HG02981 (cell line): ENCODE data around the gene ZNF800.

Source experiments
- ATAC-seq: cut with Tn5 transposase; IDR thresholded peaks from one replicate; pipeline ENCODE4 v1.9.1; 2021; ENCODE audit warnings: mild to moderate bottlenecking, moderate library complexity; ENCODE audit not compliant: unreplicated experiment

The ZNF800 gene

GRCh38 chr7:127390817-127391590, 1.5 kb downstream of the ZNF800 start:
- no peak for ATAC-seq

- no peak for ATAC-seq
Observed at GRCh38 chr7:127390186-127390816, 2.2 kb downstream of the ZNF800 start.

- no peak for ATAC-seq
Observed at GRCh38 chr7:127389321-127389720, 3.2 kb downstream of the ZNF800 start.

- no peak for ATAC-seq
Observed at GRCh38 chr7:127387974-127388373, 4.5 kb downstream of the ZNF800 start.

- no peak for ATAC-seq
Observed at GRCh38 chr7:127383123-127383835, 9.2 kb downstream of the ZNF800 start.

GRCh38 chr7:127382301-127383085, 10.0 kb downstream of the ZNF800 start:
- ATAC-seq = no peak

GRCh38 chr7:127380479-127380878, 12.0 kb downstream of the ZNF800 start:
- no peak for ATAC-seq

GRCh38 chr7:127379642-127380041, 12.9 kb downstream of the ZNF800 start:
- no peak for ATAC-seq

GRCh38 chr7:127378537-127378936, 14.0 kb downstream of the ZNF800 start:
- no peak for ATAC-seq

GRCh38 chr7:127377425-127377824, 15.1 kb downstream of the ZNF800 start:
- ATAC-seq = no peak

GRCh38 chr7:127375631-127376030, 16.9 kb downstream of the ZNF800 start:
- ATAC-seq = no peak

GRCh38 chr7:127367679-127368078, 24.8 kb downstream of the ZNF800 start:
- no peak for ATAC-seq

- no peak for ATAC-seq
Observed at GRCh38 chr7:127366680-127367079, 25.8 kb downstream of the ZNF800 start.

- no peak for ATAC-seq
Observed at GRCh38 chr7:127365957-127366315, 26.6 kb downstream of the ZNF800 start.

- no peak for ATAC-seq
Observed at GRCh38 chr7:127365164-127365956, 27.1 kb downstream of the ZNF800 start.

- no peak for ATAC-seq
Observed at GRCh38 chr7:127362364-127363027, 30.0 kb downstream of the ZNF800 start.

GRCh38 chr7:127361736-127362135, 30.8 kb downstream of the ZNF800 start:
- ATAC-seq = no peak

- ATAC-seq = no peak
Observed at GRCh38 chr7:127359011-127359410, 33.5 kb downstream of the ZNF800 start.

- no peak for ATAC-seq
Observed at GRCh38 chr7:127353897-127354296, 38.6 kb downstream of the ZNF800 start.

GRCh38 chr7:127350586-127350985, 41.9 kb downstream of the ZNF800 start:
- no peak for ATAC-seq
